Spleen (tissue), 11 donors: ENCODE measurements around the gene COL17A1. TPM values are rescaled to one million over a fixed set of nuclear protein-coding genes. Genes with fewer than 3 reads are reported as not detected.

Experiments used
- DNase-seq: peaks from one replicate; pipeline ENCODE4 v3.0.0-alpha.2; 2020
- H3K27ac ChIP-seq, 8 donors: fragments of 200-600 bp; sonication (generic) in 7 of 8; 1 replicate in 4 of 8; 2 replicates in 4 of 8; pipeline versions ENCODE4 v1.5.0 to v1.8.0; 2016 to 2021; ENCODE audit warnings: inconsistent platforms in 4 of 8, mild to moderate bottlenecking in 4 of 8, moderate library complexity in 1 of 8
- H3K27me3 ChIP-seq, 7 donors: fragments of 200-600 bp; sonication (generic) in 6 of 7; replicated peaks in 1 of 7; 1 replicate in 4 of 7; 2 replicates in 3 of 7; pipeline versions ENCODE4 v1.5.0 to v1.8.0; 2016 to 2021; ENCODE audit warnings: inconsistent platforms in 3 of 7, mild to moderate bottlenecking in 1 of 7
- H3K36me3 ChIP-seq, 6 donors: fragments of 200-600 bp; sonication (generic) in 5 of 6; 1 replicate in 4 of 6; 2 replicates in 2 of 6; pipeline versions ENCODE4 v1.5.0 to v1.8.0; 2016 to 2021; ENCODE audit warnings: inconsistent platforms in 2 of 6
- H3K4me1 ChIP-seq, 6 donors: fragments of 200-600 bp; sonication (generic) in 5 of 6; 1 replicate in 3 of 6; 2 replicates in 3 of 6; pipeline versions ENCODE4 v1.5.0 to v1.8.0; 2016 to 2021; ENCODE audit warnings: inconsistent platforms in 3 of 6
- H3K4me3 ChIP-seq, 8 donors: fragments of 200-600 bp; sonication (generic) in 7 of 8; 1 replicate in 4 of 8; 2 replicates in 4 of 8; pipeline versions ENCODE4 v1.5.0 to v1.8.0; 2016 to 2021; ENCODE audit warnings: inconsistent platforms in 4 of 8, mild to moderate bottlenecking in 4 of 8, moderate library complexity in 2 of 8
- H3K9me3 ChIP-seq, 8 donors: fragments of 200-600 bp; sonication (generic) in 7 of 8; 1 replicate in 4 of 8; 2 replicates in 4 of 8; pipeline versions ENCODE4 v1.5.0 to v1.8.0; 2016 to 2021; ENCODE audit warnings: inconsistent platforms in 4 of 8
- POLR2A ChIP-seq, 3 donors: fragments of 450-650 bp; IDR thresholded peaks; one replicate each; pipeline ENCODE4 v1.5.1; 2017; ENCODE audit warnings: antibody characterized with exemption in 3 of 3, mild to moderate bottlenecking in 1 of 3
- POLR2AphosphoS5 ChIP-seq, 3 donors: sonication (generic); formaldehyde crosslinking; IDR thresholded peaks; one replicate each; pipeline ENCODE4 v1.5.1; 2017; ENCODE audit warnings: antibody characterized with exemption in 3 of 3
- WGBS, 5 donors: extraction: QIAGEN DNeasy Blood & Tissue Kit in 3 of 5; methylation state at CpG; one replicate each; pipeline versions ENCODE4 v1.1.5 to v1.1.7; 2013 to 2018; 5-methylcytosine and 5-hydroxymethylcytosine counted together
- intact Hi-C: fragments of 100-400 bp; cut with DNase I; formaldehyde crosslinking; loops from one replicate; pipeline ENCODE4 v1.15.0; 2023; ENCODE audit warnings: low total_unique reads
- polyA plus RNA-seq, 3 donors: library from polyadenylated mRNA; stranded (reverse); fragments of 200-250 nt; gene quantifications; one replicate each; pipeline ENCODE4 v1.2.1, GENCODE V29; 2013
- total RNA-seq, 7 donors: library from RNA; depleted of rRNA in 3 of 7; stranded (reverse); fragments of >200 nt in 3 of 7; fragmentation: NEBNext Ultra II Directional in 4 of 7; extraction: Animal tissue kit (Norgen Biotek cat#: 25700) in 4 of 7; gene quantifications; one replicate each; pipeline versions ENCODE4 v1.1.0 to v1.2.1, GENCODE V29; 2016 to 2021
- TF ChIP-seq, protein P1 (sequence below), 11 experiments: fragments of 200-600 bp in 7 of 11; fragments of 450-650 bp in 4 of 11; sonication (generic) in 4 of 11; IDR thresholded peaks in 8 of 11; conservative IDR thresholded peaks in 3 of 11; 1 replicate in 7 of 11; 2 replicates in 4 of 11; pipeline versions ENCODE4 v1.4.0 to v1.8.0; 2016 to 2021; ENCODE audit warnings: antibody characterized with exemption in 11 of 11, inconsistent platforms in 4 of 11, mild to moderate bottlenecking in 1 of 11
- donor health status: healthy with polysubstance abuse.
- donor health status: DM: no; HTN: no; CAD: no; lungs with moderate emphysema.
- donor health status: DM: no; HTN: no; CAD: no.
- donor health status: Bipolar disorder and iron deficiency.
- donor health status: healthy.
- donor health status: DM: no; HTN: no; CAD: no.
- donor health status: DM: yes; HTN: yes; CAD: no.

COL17A1 gene
- total and polyA plus RNA-seq, 10 donors = 0.50 to 5.9 (median 1.8) TPM

DNA sequence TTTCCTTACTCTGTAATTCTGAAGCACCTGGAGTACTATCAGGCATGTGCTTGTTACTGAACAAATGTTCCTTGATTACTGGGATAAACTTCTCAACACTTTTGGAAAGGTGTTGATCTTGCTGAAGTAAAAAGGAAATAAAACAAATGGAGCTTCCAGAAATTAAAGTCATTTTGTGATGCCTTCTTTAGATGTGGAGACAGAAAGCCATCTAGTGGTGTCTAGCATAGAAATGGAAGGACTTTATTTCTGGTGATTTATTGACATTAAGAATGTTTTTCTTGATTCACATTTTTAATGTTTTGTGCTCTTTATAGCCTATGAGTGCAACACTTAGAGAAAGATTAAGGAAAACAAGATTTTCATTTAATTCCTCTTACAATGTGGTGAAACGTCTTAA is 37.7 kb upstream of the COL17A1 start:
- Histone ChIP-seq H3K9me3 (no peaks in the 10 kb centered on the region), H3K4me3 (no peak overlapping the region), H3K27me3 (no peaks in the 10 kb centered on the region), H3K36me3 (peaks cover 0 to 22% (median 6%) of the 10 kb centered on the region in 6 donors), H3K27ac (no peak overlapping the region), H3K4me1 (peaks cover 6 to 31% (median 20%) of the 10 kb centered on the region in 6 donors)
- intact Hi-C loops = loop anchor here (10.0 kb wide), 2 partner anchors 159 to 209 kb away; partner anchors contain the start of genes SLK and STN1
- TF ChIP-seq, protein P1, sequence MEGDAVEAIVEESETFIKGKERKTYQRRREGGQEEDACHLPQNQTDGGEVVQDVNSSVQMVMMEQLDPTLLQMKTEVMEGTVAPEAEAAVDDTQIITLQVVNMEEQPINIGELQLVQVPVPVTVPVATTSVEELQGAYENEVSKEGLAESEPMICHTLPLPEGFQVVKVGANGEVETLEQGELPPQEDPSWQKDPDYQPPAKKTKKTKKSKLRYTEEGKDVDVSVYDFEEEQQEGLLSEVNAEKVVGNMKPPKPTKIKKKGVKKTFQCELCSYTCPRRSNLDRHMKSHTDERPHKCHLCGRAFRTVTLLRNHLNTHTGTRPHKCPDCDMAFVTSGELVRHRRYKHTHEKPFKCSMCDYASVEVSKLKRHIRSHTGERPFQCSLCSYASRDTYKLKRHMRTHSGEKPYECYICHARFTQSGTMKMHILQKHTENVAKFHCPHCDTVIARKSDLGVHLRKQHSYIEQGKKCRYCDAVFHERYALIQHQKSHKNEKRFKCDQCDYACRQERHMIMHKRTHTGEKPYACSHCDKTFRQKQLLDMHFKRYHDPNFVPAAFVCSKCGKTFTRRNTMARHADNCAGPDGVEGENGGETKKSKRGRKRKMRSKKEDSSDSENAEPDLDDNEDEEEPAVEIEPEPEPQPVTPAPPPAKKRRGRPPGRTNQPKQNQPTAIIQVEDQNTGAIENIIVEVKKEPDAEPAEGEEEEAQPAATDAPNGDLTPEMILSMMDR (IDR thresholded peaks at IDR 0.05 in 8 of 11, conservative IDR thresholded peaks at IDR 0.05 in 3 of 11) = no peak
- TF ChIP-seq POLR2A (IDR thresholded peaks at IDR 0.05) (no peak), POLR2AphosphoS5 (IDR thresholded peaks at IDR 0.05) (no peak)
- DNase-seq = no peak
- WGBS, 5 donors = 70 to 80% (median 79%) methylated on average over 1 of the region's 1 CpG

DNA sequence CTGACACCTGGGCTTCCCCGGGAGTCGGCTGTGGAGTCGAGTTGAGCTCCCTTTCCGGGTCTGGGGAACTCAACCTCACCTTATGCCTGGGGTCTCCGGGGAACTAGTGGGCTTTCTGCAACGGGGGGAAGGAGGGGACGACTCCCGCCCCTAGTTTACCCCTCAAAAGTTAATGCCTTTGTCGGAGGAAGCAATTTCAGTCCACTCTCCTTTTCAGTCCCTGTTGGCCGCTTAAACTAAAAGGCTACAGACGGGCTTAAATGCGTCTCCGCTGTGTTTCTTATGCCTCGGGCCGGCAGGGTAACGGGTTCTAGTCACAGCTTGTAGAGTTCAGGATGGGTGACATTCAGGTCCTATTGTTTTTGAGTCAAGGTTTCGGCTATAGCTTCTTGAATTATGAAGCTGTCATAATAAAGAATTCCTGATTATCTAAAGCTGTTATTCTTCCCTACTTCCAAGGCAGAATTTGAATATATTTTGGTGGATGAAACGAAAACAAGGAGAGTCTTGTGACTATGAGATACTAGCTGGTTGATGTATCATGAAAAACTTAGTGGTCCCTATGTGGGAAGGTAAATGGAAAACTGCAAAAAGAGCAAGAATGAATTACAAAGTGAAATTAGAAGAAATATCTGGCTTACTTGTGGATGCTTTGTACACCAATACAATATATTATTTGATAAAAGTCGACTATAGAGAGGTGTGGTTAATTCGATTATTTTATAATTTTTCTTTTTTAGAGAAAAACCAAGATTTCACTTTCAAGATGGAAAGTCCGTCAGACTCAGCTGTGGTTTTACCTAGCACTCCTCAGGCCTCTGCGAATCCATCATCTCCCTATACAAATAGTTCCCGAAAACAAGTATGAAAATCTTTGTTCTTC is 36.8 kb upstream of the COL17A1 start:
- intact Hi-C loops = loop anchor here (10.0 kb wide), 2 partner anchors 158 to 208 kb away; partner anchors contain the start of genes SLK and STN1
- 16 to 19% (median 18%) methylated on average over 23 of the region's 23 CpGs for WGBS, 5 donors
- Histone ChIP-seq H3K4me1 (peaks cover 6 to 31% (median 20%) of the 10 kb centered on the region in 6 donors), H3K36me3 (peaks cover 0 to 22% (median 6%) of the 10 kb centered on the region in 6 donors), H3K9me3 (no peaks in the 10 kb centered on the region), H3K4me3 (peak overlapping the region; percentile 66 to 81 (median 72)), H3K27ac (peak overlapping the region; percentile 96 to 100 (median 98)), H3K27me3 (no peaks in the 10 kb centered on the region)
- TF ChIP-seq, protein P1 (IDR thresholded peaks at IDR 0.05 in 8 of 11, conservative IDR thresholded peaks at IDR 0.05 in 3 of 11) = no peak
- TF ChIP-seq POLR2AphosphoS5 (IDR thresholded peaks at IDR 0.05) (no peak), POLR2A (IDR thresholded peaks at IDR 0.05) (no peak)
- DNase-seq = no peak

DNA sequence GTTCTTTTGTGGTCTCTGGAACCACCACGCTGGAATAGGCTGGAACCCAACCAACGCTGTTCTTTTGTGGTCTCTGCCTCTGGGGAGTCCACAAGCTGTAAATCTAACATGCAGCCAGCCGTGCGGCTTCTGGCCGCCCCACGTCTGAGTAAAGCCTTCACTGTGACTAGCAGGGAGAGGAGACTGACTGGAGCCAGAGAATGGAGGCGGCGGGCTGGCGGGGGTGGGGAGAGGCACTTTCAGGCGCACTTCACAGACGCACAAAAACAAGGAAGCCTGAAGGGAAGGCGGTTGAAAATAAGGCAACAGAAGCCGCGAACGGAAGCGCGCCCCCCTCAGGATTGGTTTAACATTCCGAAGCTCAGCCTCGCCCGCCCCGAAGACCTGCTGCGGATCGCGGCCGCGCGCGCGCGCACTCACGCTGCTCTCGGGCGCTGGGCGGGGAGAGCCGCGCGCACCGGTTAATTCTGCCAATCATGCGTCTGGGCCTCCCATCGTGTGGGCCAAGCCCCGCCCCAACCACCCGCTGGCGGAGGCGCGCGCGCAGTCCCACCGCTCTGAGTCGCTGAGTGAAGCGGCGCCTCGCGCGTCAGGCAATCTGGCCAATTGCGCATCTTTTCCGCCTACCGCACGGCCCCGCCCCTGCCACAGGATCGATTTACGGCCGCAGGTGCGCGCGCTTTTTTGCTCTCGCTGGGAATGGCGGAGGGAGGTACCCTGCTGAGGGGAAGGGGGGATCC is 36.0 kb upstream of the COL17A1 start, which contains the start of gene SFR1:
SFR1 (plus strand) TSS at position 687 of the 740 bp plus-strand sequence; CDS start at position 700, 13 bp downstream.
- Histone ChIP-seq H3K27me3 (no peaks in the 10 kb centered on the region), H3K4me1 (peaks cover 6 to 31% (median 20%) of the 10 kb centered on the region in 6 donors), H3K9me3 (no peaks in the 10 kb centered on the region), H3K27ac (peak within 1 kb of the TSS; percentile 96 to 100 (median 98)), H3K36me3 (peaks cover 0 to 21% (median 6%) of the 10 kb centered on the region in 6 donors), H3K4me3 (peak within 1 kb of the TSS; percentile 66 to 81 (median 72))
- 0 to 1% (median 0%) methylated on average over 28 to 67 of the region's 67 CpGs for WGBS, 5 donors
- TF ChIP-seq, protein P1 (IDR thresholded peaks at IDR 0.05 in 8 of 11, conservative IDR thresholded peaks at IDR 0.05 in 3 of 11) = peak; percentile 27 to 85 (median 77)
- peak; percentile 30 to 89 (median 58) for TF ChIP-seq POLR2A (IDR thresholded peaks at IDR 0.05)
- peak; percentile 96 to 98 (median 97) for TF ChIP-seq POLR2AphosphoS5 (IDR thresholded peaks at IDR 0.05)
- intact Hi-C loops = loop anchor here (10.0 kb wide), 2 partner anchors 157 to 207 kb away; partner anchors contain the start of genes SLK and STN1
- DNase-seq = peak; percentile 100
